ENCODE results near the gene DNAAF3.

GRCh38 chr19:55146705-55147273 is 19.6 kb downstream of the DNAAF3 start:
- TF ChIP-seq CTCF (IDR thresholded peaks at IDR 0.05) (no peak), POLR2A (IDR thresholded peaks at IDR 0.05) (no peak)
